Measurements from ENCODE around the gene MAGI3.

The MAGI3 gene

DNA sequence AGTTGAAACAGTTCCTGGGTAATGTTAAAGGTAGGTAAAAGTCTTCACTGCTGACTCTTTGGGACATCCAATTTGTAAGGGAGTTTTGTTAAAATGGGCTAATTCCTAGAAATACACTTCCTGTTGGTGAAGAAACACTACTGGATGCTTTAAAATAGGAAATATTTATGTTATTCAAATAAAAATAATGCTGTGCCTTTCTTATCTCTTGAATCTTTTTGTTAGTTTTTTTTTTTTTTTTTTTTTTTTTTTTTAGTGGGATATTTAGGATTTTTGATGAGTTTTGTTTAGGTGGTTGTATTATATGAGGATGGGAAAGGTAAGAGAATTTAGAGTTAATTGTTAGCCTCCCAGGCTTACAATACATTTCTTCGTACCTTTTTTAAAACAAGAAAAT, 4.5 kb downstream of the MAGI3 start:
- no peak for DNase-seq
- H3K4me1 Mint-ChIP-seq = peaks cover 19% of the 10 kb centered on the region
- no peak overlapping the region for H3K27ac Mint-ChIP-seq
- peaks cover 3% of the 10 kb centered on the region for H3K27me3 Mint-ChIP-seq (ENCODE audit: low read depth, poor library complexity)
- TF ChIP-seq, protein P1, sequence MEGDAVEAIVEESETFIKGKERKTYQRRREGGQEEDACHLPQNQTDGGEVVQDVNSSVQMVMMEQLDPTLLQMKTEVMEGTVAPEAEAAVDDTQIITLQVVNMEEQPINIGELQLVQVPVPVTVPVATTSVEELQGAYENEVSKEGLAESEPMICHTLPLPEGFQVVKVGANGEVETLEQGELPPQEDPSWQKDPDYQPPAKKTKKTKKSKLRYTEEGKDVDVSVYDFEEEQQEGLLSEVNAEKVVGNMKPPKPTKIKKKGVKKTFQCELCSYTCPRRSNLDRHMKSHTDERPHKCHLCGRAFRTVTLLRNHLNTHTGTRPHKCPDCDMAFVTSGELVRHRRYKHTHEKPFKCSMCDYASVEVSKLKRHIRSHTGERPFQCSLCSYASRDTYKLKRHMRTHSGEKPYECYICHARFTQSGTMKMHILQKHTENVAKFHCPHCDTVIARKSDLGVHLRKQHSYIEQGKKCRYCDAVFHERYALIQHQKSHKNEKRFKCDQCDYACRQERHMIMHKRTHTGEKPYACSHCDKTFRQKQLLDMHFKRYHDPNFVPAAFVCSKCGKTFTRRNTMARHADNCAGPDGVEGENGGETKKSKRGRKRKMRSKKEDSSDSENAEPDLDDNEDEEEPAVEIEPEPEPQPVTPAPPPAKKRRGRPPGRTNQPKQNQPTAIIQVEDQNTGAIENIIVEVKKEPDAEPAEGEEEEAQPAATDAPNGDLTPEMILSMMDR (IDR thresholded peaks at IDR 0.05) = no peak
- H3K36me3 Mint-ChIP-seq (ENCODE audit: low read depth) = no peaks in the 10 kb centered on the region
- no peak overlapping the region for H3K4me3 Mint-ChIP-seq
- H3K9me3 Mint-ChIP-seq = no peaks in the 10 kb centered on the region

DNA sequence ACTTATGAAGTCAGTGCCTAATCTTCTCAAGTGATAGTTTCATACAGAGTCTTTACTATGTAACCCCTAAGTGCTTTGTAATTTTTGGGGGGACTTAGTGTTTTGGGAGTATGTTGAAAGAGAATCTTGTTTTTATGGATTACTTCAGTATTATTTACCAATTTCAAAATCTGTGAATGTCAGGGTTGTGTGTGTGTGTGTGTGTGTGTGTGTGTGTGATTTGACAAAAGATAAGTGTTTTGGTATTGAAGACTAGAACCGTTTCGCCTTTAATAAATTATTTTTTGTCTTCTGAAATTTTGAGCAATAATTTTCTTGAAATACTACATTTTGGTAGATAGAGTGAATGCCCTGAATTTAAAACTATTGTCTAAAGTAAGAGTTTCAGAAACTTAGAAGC, 5.8 kb downstream of the MAGI3 start:
- Mint-ChIP-seq H3K27me3 (ENCODE audit: low read depth, poor library complexity) (peaks cover 3% of the 10 kb centered on the region), H3K9me3 (no peaks in the 10 kb centered on the region), H3K27ac (no peak overlapping the region), H3K36me3 (ENCODE audit: low read depth) (no peaks in the 10 kb centered on the region), H3K4me3 (no peak overlapping the region), H3K4me1 (peaks cover 19% of the 10 kb centered on the region)
- DNase-seq = no peak
- TF ChIP-seq, protein P1 (IDR thresholded peaks at IDR 0.05) = no peak

DNA sequence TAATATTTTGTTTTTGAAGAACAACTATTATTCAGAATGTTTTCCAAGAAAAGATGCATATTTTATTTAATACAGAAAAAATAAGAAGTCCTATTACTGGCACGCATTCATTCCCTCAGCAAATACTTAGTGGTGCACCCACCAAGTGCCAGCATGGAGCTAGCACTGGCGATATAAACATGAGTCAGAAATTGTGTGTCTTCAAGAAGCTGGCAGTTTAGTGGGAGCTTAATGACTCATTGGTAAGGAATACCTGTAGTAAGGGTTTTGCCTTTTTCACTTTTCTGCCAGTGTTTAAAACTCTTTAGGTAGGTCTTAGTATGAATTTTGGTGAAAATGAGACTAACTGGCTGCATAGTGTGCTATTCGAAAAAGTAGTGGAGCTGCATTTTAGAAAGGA, 6.3 kb downstream of the MAGI3 start:
- H3K4me3 Mint-ChIP-seq = no peak overlapping the region
- TF ChIP-seq, protein P1 (IDR thresholded peaks at IDR 0.05) = no peak
- no peak overlapping the region for H3K27ac Mint-ChIP-seq
- H3K27me3 Mint-ChIP-seq (ENCODE audit: low read depth, poor library complexity) = peaks cover 2% of the 10 kb centered on the region
- no peak for DNase-seq
- no peaks in the 10 kb centered on the region for H3K36me3 Mint-ChIP-seq (ENCODE audit: low read depth)
- H3K4me1 Mint-ChIP-seq = peaks cover 16% of the 10 kb centered on the region
- H3K9me3 Mint-ChIP-seq = no peaks in the 10 kb centered on the region

DNA sequence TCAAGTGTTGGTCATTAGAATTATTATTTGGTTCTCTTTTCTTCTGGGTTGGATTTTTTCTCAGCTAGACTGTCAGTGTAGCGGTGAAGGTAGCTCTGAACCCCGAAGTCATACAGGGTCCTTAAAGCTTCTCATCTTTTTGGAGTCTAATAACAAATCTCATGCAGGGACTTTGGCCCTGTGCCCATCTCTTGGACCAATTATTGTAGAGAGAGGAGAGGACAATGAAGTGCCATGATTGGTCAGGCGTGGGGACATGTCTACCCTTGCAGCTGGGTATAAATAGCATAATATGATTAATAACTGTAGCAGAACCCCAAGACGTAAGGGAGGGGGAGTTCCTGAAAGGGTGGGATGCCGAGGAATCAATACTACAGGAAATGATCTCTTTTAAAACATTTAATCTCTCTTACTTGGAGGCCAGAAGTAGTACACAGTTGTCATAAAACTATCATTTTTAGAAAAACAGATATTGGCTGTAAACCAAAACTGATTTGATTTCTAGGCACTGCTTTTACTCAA, 8.8 kb downstream of the MAGI3 start:
- no peaks in the 10 kb centered on the region for H3K36me3 Mint-ChIP-seq (ENCODE audit: low read depth)
- no peak overlapping the region for H3K4me3 Mint-ChIP-seq
- no peaks in the 10 kb centered on the region for H3K27me3 Mint-ChIP-seq (ENCODE audit: low read depth, poor library complexity)
- peaks cover 5% of the 10 kb centered on the region for H3K4me1 Mint-ChIP-seq
- TF ChIP-seq, protein P1 (IDR thresholded peaks at IDR 0.05) = no peak
- no peak for DNase-seq
- no peaks in the 10 kb centered on the region for H3K9me3 Mint-ChIP-seq
- H3K27ac Mint-ChIP-seq = peak overlapping the region; percentile 13

DNA sequence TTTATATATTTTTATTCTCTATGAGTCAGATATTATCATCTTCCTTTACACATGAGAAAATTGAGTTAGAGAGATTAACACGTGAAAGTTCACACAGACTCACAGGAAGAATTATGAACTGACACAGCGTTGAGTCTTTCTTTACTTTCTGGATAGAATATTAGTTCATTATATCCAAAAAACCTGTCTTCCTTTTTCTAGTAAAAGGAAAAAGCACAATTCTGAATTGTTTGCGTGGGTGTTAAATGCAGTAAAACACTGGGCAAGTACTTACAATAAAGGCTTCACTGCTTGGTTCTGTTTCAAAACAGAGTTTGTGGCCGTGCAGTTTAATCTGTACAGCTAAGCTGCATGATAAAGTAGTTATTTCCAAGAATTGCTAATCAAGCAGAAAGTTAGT, 10.8 kb downstream of the MAGI3 start:
- H3K4me3 Mint-ChIP-seq = no peak overlapping the region
- TF ChIP-seq, protein P1 (IDR thresholded peaks at IDR 0.05) = no peak
- no peak overlapping the region for H3K27ac Mint-ChIP-seq
- H3K36me3 Mint-ChIP-seq (ENCODE audit: low read depth) = peaks cover 5% of the 10 kb centered on the region
- no peak for DNase-seq
- no peaks in the 10 kb centered on the region for H3K27me3 Mint-ChIP-seq (ENCODE audit: low read depth, poor library complexity)
- H3K9me3 Mint-ChIP-seq = no peaks in the 10 kb centered on the region
- H3K4me1 Mint-ChIP-seq = peaks cover 11% of the 10 kb centered on the region

DNA sequence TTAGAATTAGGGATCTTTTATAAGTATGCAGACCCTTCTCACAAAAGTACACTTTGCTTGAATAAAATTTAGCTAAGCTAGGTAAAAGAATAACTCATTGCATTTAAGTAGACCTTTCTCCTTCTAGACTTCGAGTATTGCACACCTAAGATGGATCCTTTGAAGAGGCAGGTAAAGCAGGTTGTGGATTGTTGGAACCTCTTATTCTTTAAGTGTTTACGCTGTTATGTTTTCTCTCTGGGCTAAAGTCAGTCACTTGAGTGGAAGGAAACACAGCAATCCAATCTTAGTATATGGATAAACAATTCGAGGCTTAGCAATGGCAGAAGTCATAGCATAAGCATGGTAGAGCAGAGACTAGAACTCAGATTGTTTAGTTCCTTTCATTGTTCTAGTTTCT, 11.4 kb downstream of the MAGI3 start:
- no peaks in the 10 kb centered on the region for H3K27me3 Mint-ChIP-seq (ENCODE audit: low read depth, poor library complexity)
- peaks cover 5% of the 10 kb centered on the region for H3K36me3 Mint-ChIP-seq (ENCODE audit: low read depth)
- TF ChIP-seq, protein P1 (IDR thresholded peaks at IDR 0.05) = no peak
- H3K27ac Mint-ChIP-seq = no peak overlapping the region
- peaks cover 11% of the 10 kb centered on the region for H3K4me1 Mint-ChIP-seq
- H3K9me3 Mint-ChIP-seq = no peaks in the 10 kb centered on the region
- H3K4me3 Mint-ChIP-seq = no peak overlapping the region
- DNase-seq = no peak

All from nephron progenitor cell (in vitro differentiated cells).